HL-60/S4 treated with retinoic acid at 250 ng/mL for 4 days and 3 days (cell line): ENCODE data around the gene TUBE1.
"Not testable (repeated sequence)": the region's sequence is repeated elsewhere in the genome, so short reads cannot be mapped to it uniquely, and the experiment has no call there.

Experiments
- in situ Hi-C: fragments of 300-500 bp; cut with MboI; formaldehyde crosslinking; loops from 2 replicates; pipeline ENCODE4 v1.7.0; 2022; ENCODE audit warnings: low sequenced_read_pairs

Gene TUBE1

GRCh38 chr6:112087136-112087911, at the start of gene TUBE1, which contains the start of gene FAM229B:
TSS of gene TUBE1 (minus strand) at chr6:112087482. CDS start at chr6:112087434, 48 bp downstream.
TSS of gene FAM229B (plus strand) at chr6:112087591. CDS start at chr6:112099284, 11,693 bp downstream.
- in situ Hi-C loops = no loop called here

- in situ Hi-C loops = no loop called here
These were observed 43.6 kb upstream of the TUBE1 start for GRCh38 chr6:112130878-112131277.

- in situ Hi-C loops = no loop called here
These were observed 40.9 kb upstream of the TUBE1 start for GRCh38 chr6:112128208-112128607.

- in situ Hi-C loops = no loop called here
These were observed 36.7 kb upstream of the TUBE1 start for GRCh38 chr6:112123982-112124381.

GRCh38 chr6:112122756-112123155, 35.5 kb upstream of the TUBE1 start:
- in situ Hi-C loops = no loop called here

GRCh38 chr6:112118034-112118433, 30.8 kb upstream of the TUBE1 start:
- in situ Hi-C loops = no loop called here

- in situ Hi-C loops = no loop called here
These were observed 30.3 kb upstream of the TUBE1 start for GRCh38 chr6:112117554-112117953.

GRCh38 chr6:112116221-112116620, 28.9 kb upstream of the TUBE1 start:
- in situ Hi-C loops = no loop called here

- in situ Hi-C loops = no loop called here
These were observed 27.4 kb upstream of the TUBE1 start for GRCh38 chr6:112114577-112115223.

GRCh38 chr6:112113918-112114317, 26.6 kb upstream of the TUBE1 start:
- in situ Hi-C loops = no loop called here

GRCh38 chr6:112113431-112113830, 26.1 kb upstream of the TUBE1 start:
- in situ Hi-C loops = no loop called here

GRCh38 chr6:112109262-112109661, 22.0 kb upstream of the TUBE1 start:
- in situ Hi-C loops = no loop called here

GRCh38 chr6:112106562-112106961, 19.3 kb upstream of the TUBE1 start:
- in situ Hi-C loops = no loop called here

GRCh38 chr6:112106026-112106425, 18.7 kb upstream of the TUBE1 start:
- in situ Hi-C loops = not testable (repeated sequence)

GRCh38 chr6:112100561-112100960, 13.3 kb upstream of the TUBE1 start:
- in situ Hi-C loops = no loop called here

GRCh38 chr6:112096901-112097300, 9.6 kb upstream of the TUBE1 start:
- in situ Hi-C loops = no loop called here

- in situ Hi-C loops = no loop called here
These were observed 634 bp upstream of the TUBE1 start for GRCh38 chr6:112087916-112088315.

- in situ Hi-C loops = no loop called here
These were observed 542 bp downstream of the TUBE1 start for GRCh38 chr6:112086744-112087135.

GRCh38 chr6:112085286-112086065, 1.8 kb downstream of the TUBE1 start:
- in situ Hi-C loops = no loop called here

GRCh38 chr6:112081569-112081968, 5.7 kb downstream of the TUBE1 start:
- in situ Hi-C loops = no loop called here

GRCh38 chr6:112066606-112067005, 20.7 kb downstream of the TUBE1 start:
- in situ Hi-C loops = no loop called here
